ENCODE data around the gene BCAS4.

The BCAS4 gene

GRCh38 chr20:50823319-50823718, 28.5 kb downstream of the BCAS4 start:
- TF ChIP-seq CTCF (IDR thresholded peaks at IDR 0.05; ENCODE audit: control insufficient read depth, insufficient read depth, low read depth, low read length, missing control alignments), result no peak
- DNase-seq (ENCODE audit: low read depth), result no peak
- no peak overlapping the region for H3K4me3 ChIP-seq (ENCODE audit: control insufficient read depth, low read depth, low read length)

DNA sequence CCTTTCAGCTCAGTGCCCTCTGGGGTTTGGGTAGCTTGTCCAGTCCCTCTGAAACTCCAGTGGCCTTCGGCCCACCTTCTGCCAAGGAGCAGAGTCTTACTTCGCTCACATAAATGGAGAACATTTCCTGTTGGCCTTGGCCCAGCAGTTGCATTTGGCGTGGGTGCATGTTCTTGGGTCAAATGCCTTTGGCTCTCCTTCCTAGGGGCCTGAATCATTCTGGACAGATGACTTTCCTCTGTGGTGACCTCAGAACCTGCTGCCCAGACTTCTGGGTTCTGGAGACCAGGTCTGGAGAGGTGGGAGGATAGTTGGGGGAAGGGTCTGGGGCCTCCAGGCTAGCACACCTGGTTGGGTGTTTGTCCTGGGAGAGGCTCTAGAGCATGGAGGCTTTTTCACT, 29.3 kb downstream of the BCAS4 start:
- DNase-seq (ENCODE audit: low read depth), result no peak
- no peak for TF ChIP-seq CTCF (IDR thresholded peaks at IDR 0.05; ENCODE audit: control insufficient read depth, insufficient read depth, low read depth, low read length, missing control alignments)
- no peak overlapping the region for H3K4me3 ChIP-seq (ENCODE audit: control insufficient read depth, low read depth, low read length)

- no peak for DNase-seq (ENCODE audit: low read depth)
- TF ChIP-seq CTCF (IDR thresholded peaks at IDR 0.05; ENCODE audit: control insufficient read depth, insufficient read depth, low read depth, low read length, missing control alignments), result no peak
- no peak overlapping the region for H3K4me3 ChIP-seq (ENCODE audit: control insufficient read depth, low read depth, low read length)
These were observed 31.3 kb downstream of the BCAS4 start for GRCh38 chr20:50826121-50826520.

DNA sequence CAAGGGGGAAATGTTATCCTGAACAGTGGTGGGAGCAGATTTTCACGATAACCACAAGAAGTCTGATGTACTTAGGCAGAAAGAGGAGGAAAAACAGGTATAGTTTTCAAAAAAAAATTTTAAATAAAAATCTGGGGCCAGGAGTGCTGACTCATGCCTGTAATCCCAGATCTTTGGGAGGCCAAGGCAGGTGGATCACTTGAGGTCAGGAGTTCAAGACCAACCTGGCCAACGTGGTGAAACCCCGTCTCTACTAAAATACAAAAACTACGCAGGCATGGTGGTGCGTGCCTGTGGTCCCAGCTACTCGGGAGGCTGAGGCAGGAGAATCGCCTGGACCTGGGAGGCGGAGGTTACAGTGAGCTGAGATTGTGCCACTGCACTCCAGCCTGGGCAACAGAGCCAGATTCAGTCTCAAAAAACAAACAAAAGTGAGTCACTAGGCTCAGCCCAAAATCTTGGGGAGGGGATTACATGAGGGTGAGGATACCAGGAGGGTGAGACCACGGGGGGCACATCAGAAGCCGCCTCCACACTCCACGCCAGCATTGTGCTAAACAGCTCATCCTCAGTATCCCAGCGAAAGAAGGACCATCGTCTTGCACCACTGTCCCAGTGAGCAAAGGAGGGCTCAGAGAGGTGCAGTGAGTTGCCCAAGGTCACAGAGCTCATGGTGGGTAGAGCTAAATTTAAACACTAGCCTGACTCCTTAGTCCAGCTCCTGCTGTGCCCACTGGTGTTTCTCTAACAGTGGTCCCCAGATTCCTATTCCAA, 33.7 kb downstream of the BCAS4 start:
- H3K4me3 ChIP-seq (ENCODE audit: control insufficient read depth, low read depth, low read length), result no peak overlapping the region
- TF ChIP-seq CTCF (IDR thresholded peaks at IDR 0.05; ENCODE audit: control insufficient read depth, insufficient read depth, low read depth, low read length, missing control alignments), result no peak
- DNase-seq (ENCODE audit: low read depth), result no peak

GRCh38 chr20:50831622-50832021, 36.8 kb downstream of the BCAS4 start:
- no peak for DNase-seq (ENCODE audit: low read depth)
- no peak for TF ChIP-seq CTCF (IDR thresholded peaks at IDR 0.05; ENCODE audit: control insufficient read depth, insufficient read depth, low read depth, low read length, missing control alignments)
- H3K4me3 ChIP-seq (ENCODE audit: control insufficient read depth, low read depth, low read length), result no peak overlapping the region

- no peak for TF ChIP-seq CTCF (IDR thresholded peaks at IDR 0.05; ENCODE audit: control insufficient read depth, insufficient read depth, low read depth, low read length, missing control alignments)
- no peak overlapping the region for H3K4me3 ChIP-seq (ENCODE audit: control insufficient read depth, low read depth, low read length)
- DNase-seq (ENCODE audit: low read depth), result no peak
These were observed 39.7 kb downstream of the BCAS4 start for GRCh38 chr20:50834599-50835005.

Measured in AG09309 (cell line).